ENCODE measurements around the gene USP7. TPM values are rescaled to one million over a fixed set of nuclear protein-coding genes. Genes with fewer than 3 reads are reported as not detected.
"Not testable (repeated sequence)": the region's sequence is repeated elsewhere in the genome, so short reads cannot be mapped to it uniquely, and the experiment has no call there.

Gene USP7
- total and polyA plus RNA-seq, 2 donors from 2014 or later = 26.7 to 92.0 TPM

- no peaks in the 10 kb centered on the region for H3K9me3 ChIP-seq (ENCODE audit: control insufficient read depth in 2 of 3, insufficient read depth in 1 of 3, low read length in 3 of 3)
- H3K4me1 ChIP-seq (ENCODE audit: control insufficient read depth in 2 of 3, insufficient read depth in 2 of 3, low read depth in 1 of 3, low read length in 3 of 3) = peaks cover 0 to 6% (median 0%) of the 10 kb centered on the region in 3 donors
- no peak for FAIRE-seq
- H3K36me3 ChIP-seq (ENCODE audit: control insufficient read depth in 2 of 3, insufficient read depth in 3 of 3, low read length in 3 of 3) = peaks cover 2 to 51% (median 35%) of the 10 kb centered on the region in 3 donors
- no peak for TF ChIP-seq CTCF (IDR thresholded peaks at IDR 0.05; ENCODE audit: borderline replicate concordance, extremely low read depth, insufficient read depth)
- no peak overlapping the region for H3K4me3 ChIP-seq (ENCODE audit: low read length in 3 of 3)
- no peak overlapping the region for H3K27ac ChIP-seq (ENCODE audit: low read depth in 2 of 2, low read length in 2 of 2)
- intact Hi-C loops (cut with DNase I) = no loop called here
- no peak for DNase-seq
- H3K9ac ChIP-seq (ENCODE audit: low read length in 3 of 3) = no peak overlapping the region
- H3K27me3 ChIP-seq (ENCODE audit: control insufficient read depth, insufficient read depth, low read length) = no peaks in the 10 kb centered on the region
These were observed 43.7 kb downstream of the USP7 start for GRCh38 chr16:8919934-8920462.

GRCh38 chr16:8919089-8919933 is 44.4 kb downstream of the USP7 start:
- Histone ChIP-seq H3K4me3 (ENCODE audit: low read length in 3 of 3) (no peak overlapping the region), H3K27ac (ENCODE audit: low read depth in 2 of 2, low read length in 2 of 2) (no peak overlapping the region), H3K4me1 (ENCODE audit: control insufficient read depth in 2 of 3, insufficient read depth in 2 of 3, low read depth in 1 of 3, low read length in 3 of 3) (peaks cover 0 to 3% (median 0%) of the 10 kb centered on the region in 3 donors), H3K9ac (ENCODE audit: low read length in 3 of 3) (no peak overlapping the region), H3K36me3 (ENCODE audit: control insufficient read depth in 2 of 3, insufficient read depth in 3 of 3, low read length in 3 of 3) (peaks cover 4 to 55% (median 33%) of the 10 kb centered on the region in 3 donors), H3K9me3 (ENCODE audit: control insufficient read depth in 2 of 3, insufficient read depth in 1 of 3, low read length in 3 of 3) (no peaks in the 10 kb centered on the region), H3K27me3 (ENCODE audit: control insufficient read depth, insufficient read depth, low read length) (no peaks in the 10 kb centered on the region)
- no peak for TF ChIP-seq CTCF (IDR thresholded peaks at IDR 0.05; ENCODE audit: borderline replicate concordance, extremely low read depth, insufficient read depth)
- FAIRE-seq (no peak), DNase-seq (no peak)
- intact Hi-C loops (cut with DNase I) = no loop called here

- H3K4me1 ChIP-seq (ENCODE audit: control insufficient read depth in 2 of 3, insufficient read depth in 2 of 3, low read depth in 1 of 3, low read length in 3 of 3); H3K27me3 ChIP-seq (ENCODE audit: control insufficient read depth, insufficient read depth, low read length); H3K4me3 ChIP-seq (ENCODE audit: low read length in 3 of 3); H3K27ac ChIP-seq (ENCODE audit: low read depth in 2 of 2, low read length in 2 of 2); H3K9ac ChIP-seq (ENCODE audit: low read length in 3 of 3); intact Hi-C loops (cut with DNase I); FAIRE-seq; H3K9me3 ChIP-seq (ENCODE audit: control insufficient read depth in 2 of 3, insufficient read depth in 1 of 3, low read length in 3 of 3); DNase-seq: not testable (repeated sequence)
- H3K36me3 ChIP-seq (ENCODE audit: control insufficient read depth in 2 of 3, insufficient read depth in 3 of 3, low read length in 3 of 3) = peaks cover 4 to 51% (median 33%) of the 10 kb centered on the region in 3 donors
These were observed 46.4 kb downstream of the USP7 start for GRCh38 chr16:8917336-8917735.

- no peaks in the 10 kb centered on the region for H3K27me3 ChIP-seq (ENCODE audit: control insufficient read depth, insufficient read depth, low read length)
- H3K9me3 ChIP-seq (ENCODE audit: control insufficient read depth in 2 of 3, insufficient read depth in 1 of 3, low read length in 3 of 3) = no peaks in the 10 kb centered on the region
- no peak overlapping the region for H3K9ac ChIP-seq (ENCODE audit: low read length in 3 of 3)
- peaks cover 0 to 3% (median 0%) of the 10 kb centered on the region in 3 donors for H3K4me1 ChIP-seq (ENCODE audit: control insufficient read depth in 2 of 3, insufficient read depth in 2 of 3, low read depth in 1 of 3, low read length in 3 of 3)
- H3K4me3 ChIP-seq (ENCODE audit: low read length in 3 of 3) = no peak overlapping the region
- H3K36me3 ChIP-seq (ENCODE audit: control insufficient read depth in 2 of 3, insufficient read depth in 3 of 3, low read length in 3 of 3) = peaks cover 4 to 49% (median 31%) of the 10 kb centered on the region in 3 donors
- FAIRE-seq (no peak), DNase-seq (no peak)
- intact Hi-C loops (cut with DNase I) = no loop called here
- H3K27ac ChIP-seq (ENCODE audit: low read depth in 2 of 2, low read length in 2 of 2) = no peak overlapping the region
- no peak for TF ChIP-seq CTCF (IDR thresholded peaks at IDR 0.05; ENCODE audit: borderline replicate concordance, extremely low read depth, insufficient read depth)
These were observed 47.0 kb downstream of the USP7 start for GRCh38 chr16:8916541-8917225.
